AG04450 (cell line): ENCODE data around the gene NOTCH3. TPM values are rescaled to one million over a fixed set of nuclear protein-coding genes. Genes with fewer than 3 reads are reported as not detected.

Experiments used
- CTCF ChIA-PET: fragments of 300-600, 350-600 bp; formaldehyde crosslinking; extraction: SDS; loops from one replicate; lab custom pipeline; 2022; ENCODE audit warnings: antibody characterized with exemption, inconsistent platforms; lab: Charles Lee
- POLR2A ChIA-PET: fragments of 350-600 bp; formaldehyde crosslinking; extraction: SDS; loops from one replicate; lab custom pipeline; 2021; ENCODE audit warnings: antibody characterized with exemption, inconsistent platforms; lab: Yijun Ruan, JAX
- DNase-seq: peaks from one replicate; pipeline ENCODE4 v3.0.0-alpha.2; 2011; ENCODE audit warnings: low read depth, low spot score
- H3K27ac ChIP-seq: one replicate; pipeline ENCODE4 v1.5.1; 2012; ENCODE audit warnings: low read depth, low read length, control low read depth
- H3K27me3 ChIP-seq: one replicate; pipeline ENCODE4 v1.6.0; 2012; ENCODE audit warnings: low read length; ENCODE audit not compliant: control insufficient read depth, insufficient read depth
- H3K4me3 ChIP-seq: 2 replicates; pipeline ENCODE4 v1.5.1; 2011; ENCODE audit warnings: mild to moderate bottlenecking, low read depth, low read length, control low read depth
- H3K9me3 ChIP-seq: 2 replicates; pipeline ENCODE4 v1.5.1; 2012; ENCODE audit warnings: low read length; ENCODE audit not compliant: control insufficient read depth, insufficient read depth
- CTCF ChIP-seq: IDR thresholded peaks from 2 replicates; pipeline ENCODE4 v1.5.1; 2011; ENCODE audit warnings: low read depth, low read length, control low read depth, inconsistent platforms
- polyA plus RNA-seq: library from polyadenylated mRNA; depleted of rRNA; stranded (reverse); fragments of >200 nt; gene quantifications from 2 replicates; pipeline ENCODE4 v1.2.3, GENCODE V29; 2011

Gene NOTCH3
- polyA plus RNA-seq, 1 experiment: 8.8 TPM

GRCh38 chr19:15144046-15144646 lies 56.6 kb downstream of the NOTCH3 start:
- H3K27ac ChIP-seq: no peak overlapping the region
- DNase-seq: no peak
- POLR2A ChIA-PET: no interaction called here
- TF ChIP-seq CTCF: no peak
- no peaks in the 10 kb centered on the region for H3K27me3 ChIP-seq
- peaks cover 24% of the 10 kb centered on the region for H3K9me3 ChIP-seq
- CTCF ChIA-PET: interaction anchor here (0.6 kb wide), 1 partner anchor 51 kb away, joined by 3 read pairs; no protein-coding TSS in a partner anchor
- no peak overlapping the region for H3K4me3 ChIP-seq

- H3K27me3 ChIP-seq: no peaks in the 10 kb centered on the region
- H3K9me3 ChIP-seq: peaks cover 31% of the 10 kb centered on the region
- H3K27ac ChIP-seq: no peak overlapping the region
- no peak for DNase-seq
- TF ChIP-seq CTCF: no peak
- ChIA-PET POLR2A (no interaction called here), CTCF (no interaction called here)
- no peak overlapping the region for H3K4me3 ChIP-seq
These were observed 58.5 kb downstream of the NOTCH3 start for GRCh38 chr19:15142313-15142712.

GRCh38 chr19:15141143-15141542 lies 59.7 kb downstream of the NOTCH3 start:
- no peak for DNase-seq
- peaks cover 31% of the 10 kb centered on the region for H3K9me3 ChIP-seq
- H3K27me3 ChIP-seq: no peaks in the 10 kb centered on the region
- H3K4me3 ChIP-seq: no peak overlapping the region
- POLR2A ChIA-PET: no interaction called here
- TF ChIP-seq CTCF: no peak
- H3K27ac ChIP-seq: no peak overlapping the region
- CTCF ChIA-PET: no interaction called here

GRCh38 chr19:15138427-15138826 lies 62.4 kb downstream of the NOTCH3 start:
- H3K27me3 ChIP-seq: no peaks in the 10 kb centered on the region
- no peak overlapping the region for H3K4me3 ChIP-seq
- no peak for TF ChIP-seq CTCF
- peak overlapping the region; percentile 82 for H3K27ac ChIP-seq
- H3K9me3 ChIP-seq: peaks cover 26% of the 10 kb centered on the region
- ChIA-PET CTCF (interaction anchor here (1.0 kb wide), 1 partner anchor 47 kb away, joined by 4 read pairs; no protein-coding TSS in a partner anchor), POLR2A (interaction anchor here (0.5 to 0.6 kb wide), 5 partner anchors 20 to 565 kb away, joined by 3 to 4 read pairs (median 3); no protein-coding TSS in a partner anchor)
- DNase-seq: no peak

GRCh38 chr19:15137777-15138176 lies 63.0 kb downstream of the NOTCH3 start:
- peak overlapping the region; percentile 81 for H3K27ac ChIP-seq
- ChIA-PET CTCF (interaction anchor here (1.0 kb wide), 1 partner anchor 46 kb away, joined by 4 read pairs; no protein-coding TSS in a partner anchor), POLR2A (interaction anchor here (0.6 kb wide), 4 partner anchors 39 to 564 kb away, joined by 3 to 4 read pairs (median 3); no protein-coding TSS in a partner anchor)
- peaks cover 26% of the 10 kb centered on the region for H3K9me3 ChIP-seq
- H3K4me3 ChIP-seq: no peak overlapping the region
- TF ChIP-seq CTCF: no peak
- no peaks in the 10 kb centered on the region for H3K27me3 ChIP-seq
- no peak for DNase-seq
